GM12878 (cell line): ENCODE results near the gene EDARADD. TPM values are rescaled to one million over a fixed set of nuclear protein-coding genes. Genes with fewer than 3 reads are reported as not detected.

Source experiments
- ATAC-seq: fragments of 200-7000 bp; cut with Tn5 transposase; 3 replicates; pipeline ENCODE4 v1.9.1; 2020; ENCODE audit warnings: mild to moderate bottlenecking, moderate library complexity
- BruUV-seq: library from RNA; stranded (reverse); fragments of 400-500 nt; replicated peaks from 2 replicates; lab custom pipeline; 2021; lab: Mats Ljungman, UMichigan
- CTCF ChIA-PET: fragments of 300-600 bp; sonication (Branson Sonifier 250); formaldehyde crosslinking; extraction: SDS; loops from one replicate; lab custom pipeline; 2021; ENCODE audit warnings: inconsistent platforms; lab: Yijun Ruan, JAX
- POLR2A ChIA-PET: fragments of 350-600 bp; formaldehyde crosslinking; extraction: SDS; loops from one replicate; lab custom pipeline; 2021; ENCODE audit warnings: inconsistent platforms; lab: Charles Lee
- RAD21 ChIA-PET: fragments of 300-600 bp; sonication (Branson Sonifier 250); formaldehyde crosslinking; loops from one replicate; lab custom pipeline; 2023; ENCODE audit warnings: antibody characterized with exemption; ENCODE audit not compliant: unreplicated experiment; lab: Charles Lee
- SMC1A ChIA-PET: fragments of 300-600 bp; sonication (Branson Sonifier 250); formaldehyde crosslinking; loops from one replicate; lab custom pipeline; 2023; ENCODE audit not compliant: unreplicated experiment, uncharacterized antibody; lab: Charles Lee
- DNase-seq: peaks from one replicate; pipeline ENCODE4 v3.0.0-alpha.2; 2011; ENCODE audit warnings: low read depth, low spot score
- FAIRE-seq: peaks from 3 replicates; lab custom pipeline; 2011; peaks lifted over from hg19 to GRCh38; lab: Jason Lieb, UNC
- H2AFZ ChIP-seq: 2 replicates; pipeline ENCODE4 v1.6.0; 2011; ENCODE audit warnings: low read depth, low read length, control low read depth; ENCODE audit not compliant: control insufficient read depth
- H3K27ac ChIP-seq: 2 replicates; pipeline ENCODE4 v1.5.1; 2011; ENCODE audit warnings: control low read depth; ENCODE audit not compliant: control insufficient read depth, insufficient read depth
- H3K27me3 ChIP-seq, 2 experiments: replicated peaks in 1 of 2; 2 replicates each; pipeline versions ENCODE4 v1.6.0 to v1.6.1; 2011; ENCODE audit warnings: low read length in 1 of 2; ENCODE audit not compliant: control insufficient read depth in 2 of 2, insufficient read depth in 2 of 2
- H3K36me3 ChIP-seq, 2 experiments: 2 replicates each; pipeline ENCODE4 v1.5.1; 2011; ENCODE audit warnings: low read length in 1 of 2; ENCODE audit not compliant: control insufficient read depth in 2 of 2, insufficient read depth in 2 of 2
- H3K4me1 ChIP-seq: 2 replicates; pipeline ENCODE4 v1.6.1; 2011; ENCODE audit warnings: mild to moderate bottlenecking, low read length, moderate library complexity, mixed read lengths; ENCODE audit not compliant: control insufficient read depth, insufficient read depth
- H3K4me2 ChIP-seq: 2 replicates; pipeline ENCODE4 v1.6.0; 2011; ENCODE audit warnings: control low read depth; ENCODE audit not compliant: control insufficient read depth, insufficient read depth
- H3K4me3 ChIP-seq: fragments of 200-600 bp; sonication (generic); 2 replicates; pipeline ENCODE4 v1.5.1; 2016
- H3K79me2 ChIP-seq: 2 replicates; pipeline ENCODE4 v1.6.0; 2011; ENCODE audit warnings: low read length; ENCODE audit not compliant: control insufficient read depth, insufficient read depth
- H3K9ac ChIP-seq: 2 replicates; pipeline ENCODE4 v1.8.0; 2011; ENCODE audit warnings: low read length, control low read depth, mixed read lengths; ENCODE audit not compliant: control insufficient read depth, insufficient read depth
- H3K9me3 ChIP-seq: replicated peaks from 3 replicates; pipeline ENCODE4 v1.5.1; 2011; ENCODE audit warnings: mild to moderate bottlenecking, low read length; ENCODE audit not compliant: control insufficient read depth, insufficient read depth
- H4K20me1 ChIP-seq: 2 replicates; pipeline ENCODE4 v1.6.0; 2011; ENCODE audit not compliant: control insufficient read depth, insufficient read depth
- BHLHE40 ChIP-seq, 2 experiments: fragments of 450-650 bp in 1 of 2; IDR thresholded peaks; 2 replicates each; pipeline ENCODE4 v1.6.1; 2011 to 2017; ENCODE audit warnings: low read depth in 2 of 2, borderline replicate concordance in 1 of 2, improper control_type of control experiment in 1 of 2, low read length in 1 of 2, mild to moderate bottlenecking in 1 of 2
- FOXM1 ChIP-seq: IDR thresholded peaks from 2 replicates; pipeline ENCODE4 v1.6.1; 2012; ENCODE audit warnings: low read depth, mild to moderate bottlenecking, inconsistent platforms, low read length, moderate library complexity
- KLF5 ChIP-seq: fragments of 450-650 bp; IDR thresholded peaks from 2 replicates; pipeline ENCODE4 v1.6.1; 2014; ENCODE audit warnings: mild to moderate bottlenecking; ENCODE audit not compliant: partially characterized antibody
- MTA2 ChIP-seq: fragments of 450-650 bp; IDR thresholded peaks from 2 replicates; pipeline ENCODE4 v1.6.1; 2016; ENCODE audit warnings: low read depth, mild to moderate bottlenecking, moderate library complexity
- RAD21 ChIP-seq: IDR thresholded peaks from 2 replicates; pipeline ENCODE4 v1.6.1; 2011; ENCODE audit warnings: mild to moderate bottlenecking, low read depth, low read length, moderate library complexity; ENCODE audit not compliant: insufficient read depth
- RAD51 ChIP-seq: fragments of 450-650 bp; IDR thresholded peaks from 2 replicates; pipeline ENCODE4 v1.6.1; 2016; ENCODE audit warnings: moderate library complexity, mild to moderate bottlenecking, inconsistent platforms
- RELA ChIP-seq: fragments of 450-650 bp; IDR thresholded peaks from 2 replicates; pipeline ENCODE4 v1.8.0; 2014; ENCODE audit warnings: borderline replicate concordance; ENCODE audit not compliant: partially characterized antibody
- SMC3 ChIP-seq: IDR thresholded peaks from 2 replicates; pipeline ENCODE4 v1.6.1; 2011; ENCODE audit warnings: low read length, improper control_type of control experiment, borderline replicate concordance
- ZNF217 ChIP-seq: fragments of 450-650 bp; IDR thresholded peaks from 2 replicates; pipeline ENCODE4 v1.6.1; 2017; ENCODE audit warnings: antibody characterized with exemption, mild to moderate bottlenecking
- WGBS: methylation state at CpG from one replicate; pipeline ENCODE4 v1.1.6; 2016; ENCODE audit warnings: low lambda C conversion rate; ENCODE audit not compliant: insufficient replicate concordance, insufficient coverage; ENCODE audit errors: missing lambda C conversion rate; 5-methylcytosine and 5-hydroxymethylcytosine counted together
- in situ Hi-C: fragments of 300-500 bp; cut with MboI; formaldehyde crosslinking; loops from 9 replicates; pipeline ENCODE4 v1.14.3; 2018; ENCODE audit warnings: mixed read lengths
- intact Hi-C: fragments of 100-400 bp; cut with micrococcal nuclease; formaldehyde crosslinking; loops from one replicate; pipeline ENCODE4 v1.14.2; 2022; ENCODE audit not compliant: unreplicated experiment
- polyA plus RNA-seq, 11 experiments: library from polyadenylated mRNA; depleted of rRNA in 4 of 11; unstranded in 6 of 11; stranded (reverse) in 5 of 11; fragments of >200 nt; fragmentation: Nextera tagmentation in 4 of 11; fragmentation: Illumina TruSeq in 1 of 11; extraction: Ambion mirVana in 4 of 11; extraction: Trizol in 1 of 11; gene quantifications; 1 replicate in 1 of 11; 2 replicates in 10 of 11; pipeline versions ENCODE4 v1.2.1 to v1.2.3, GENCODE V29; 2011 to 2016; ENCODE audit warnings: inconsistent platforms in 2 of 11, missing spikeins in 2 of 11, low read depth in 1 of 11
- total RNA-seq, 4 experiments: library from RNA; depleted of rRNA in 3 of 4; stranded (reverse); fragments of >200 nt in 3 of 4; fragmentation: Illumina TruSeq in 1 of 4; extraction: Trizol in 1 of 4; gene quantifications; 2 replicates each; pipeline versions ENCODE4 v1.2.1 to v1.2.3, GENCODE V29; 2013 to 2021
- TF ChIP-seq, protein P1 (sequence below), 3 experiments: IDR thresholded peaks in 2 of 3; conservative IDR thresholded peaks in 1 of 3; 2 replicates each; pipeline ENCODE4 v1.5.1; 2011; ENCODE audit warnings: low read depth in 3 of 3, low read length in 3 of 3, mild to moderate bottlenecking in 3 of 3, control low read depth in 2 of 3, moderate library complexity in 2 of 3, inconsistent platforms in 1 of 3, mixed read lengths in 1 of 3; ENCODE audit not compliant: control insufficient read depth in 2 of 3, insufficient read depth in 1 of 3; ENCODE audit errors: extremely low read depth in 1 of 3

EDARADD gene
- total and polyA plus RNA-seq, 10 of the 15 experiments (the other 5 are each of a cell fraction or from before 2014, with no cell fraction given): 0.58 to 6.1 (median 4.7) TPM

DNA sequence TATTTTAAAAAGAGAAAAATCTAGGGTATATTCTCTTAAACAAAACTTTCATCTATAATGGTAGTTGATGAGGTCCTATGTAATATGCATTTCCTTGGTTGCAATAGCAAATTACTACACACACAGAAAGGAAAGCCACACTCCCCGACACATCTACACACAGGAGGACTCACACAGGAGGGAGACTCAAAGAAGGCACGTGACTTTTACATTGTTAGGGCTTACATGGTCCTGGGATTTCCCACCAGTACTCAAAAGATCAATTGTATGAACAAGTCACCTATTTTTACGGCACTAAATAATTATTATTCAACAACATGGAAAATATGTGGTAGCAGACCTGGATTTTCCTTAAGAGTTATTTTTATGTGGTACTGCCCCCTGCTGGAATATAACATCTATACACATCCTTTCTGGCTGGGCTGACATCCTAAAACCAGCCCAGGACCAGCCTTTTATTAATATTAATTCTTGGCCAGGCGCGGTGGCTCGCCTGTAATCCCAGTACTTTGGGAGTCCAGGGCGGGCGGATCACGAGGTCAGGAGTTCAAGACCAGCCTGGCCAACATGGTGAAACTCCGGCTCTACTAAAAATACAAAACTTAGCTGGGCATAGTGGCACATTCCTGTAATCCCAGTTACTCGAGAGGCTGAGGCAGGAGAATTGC is 95.8 kb downstream of the EDARADD start:
- FAIRE-seq: peak; percentile 78

More for the DNA sequence above, 95.8 kb downstream of the EDARADD start:
- Histone ChIP-seq H3K4me1 (no peaks in the 10 kb centered on the region), H3K27me3 (0 out of 4 replicates have a peak, but pooled peaks cover 0 to 3% of the 10 kb centered on the region in 2 experiments), H3K27ac (no peak overlapping the region), H4K20me1 (no peaks in the 10 kb centered on the region), H3K36me3 (no peaks in the 10 kb centered on the region), H3K4me3 (no peak overlapping the region), H2AFZ (no peak overlapping the region), H3K9me3 (no peaks in the 10 kb centered on the region), H3K79me2 (no peaks in the 10 kb centered on the region), H3K9ac (no peak overlapping the region), H3K4me2 (no peak overlapping the region)
- peak; percentile 72; the same call in 1 of the 2 replicates for TF ChIP-seq SMC3
- peak; percentile 75 for TF ChIP-seq RAD51
- TF ChIP-seq RELA: no peak
- peak; percentile 66 for TF ChIP-seq BHLHE40 (IDR thresholded peaks at IDR 0.05; ENCODE audit: borderline replicate concordance in 1 of 2, low read depth in 2 of 2, low read length in 1 of 2)
- TF ChIP-seq RAD21: peak; percentile 72
- TF ChIP-seq, protein P1, sequence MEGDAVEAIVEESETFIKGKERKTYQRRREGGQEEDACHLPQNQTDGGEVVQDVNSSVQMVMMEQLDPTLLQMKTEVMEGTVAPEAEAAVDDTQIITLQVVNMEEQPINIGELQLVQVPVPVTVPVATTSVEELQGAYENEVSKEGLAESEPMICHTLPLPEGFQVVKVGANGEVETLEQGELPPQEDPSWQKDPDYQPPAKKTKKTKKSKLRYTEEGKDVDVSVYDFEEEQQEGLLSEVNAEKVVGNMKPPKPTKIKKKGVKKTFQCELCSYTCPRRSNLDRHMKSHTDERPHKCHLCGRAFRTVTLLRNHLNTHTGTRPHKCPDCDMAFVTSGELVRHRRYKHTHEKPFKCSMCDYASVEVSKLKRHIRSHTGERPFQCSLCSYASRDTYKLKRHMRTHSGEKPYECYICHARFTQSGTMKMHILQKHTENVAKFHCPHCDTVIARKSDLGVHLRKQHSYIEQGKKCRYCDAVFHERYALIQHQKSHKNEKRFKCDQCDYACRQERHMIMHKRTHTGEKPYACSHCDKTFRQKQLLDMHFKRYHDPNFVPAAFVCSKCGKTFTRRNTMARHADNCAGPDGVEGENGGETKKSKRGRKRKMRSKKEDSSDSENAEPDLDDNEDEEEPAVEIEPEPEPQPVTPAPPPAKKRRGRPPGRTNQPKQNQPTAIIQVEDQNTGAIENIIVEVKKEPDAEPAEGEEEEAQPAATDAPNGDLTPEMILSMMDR (IDR thresholded peaks at IDR 0.05 in 2 of 3, conservative IDR thresholded peaks at IDR 0.05 in 1 of 3; ENCODE audit: control insufficient read depth in 2 of 3, extremely low read depth in 1 of 3, insufficient read depth in 1 of 3, low read depth in 3 of 3, low read length in 3 of 3): peak in 2 of 3 experiments; percentile 46 to 55; a peak in 3 of 6 replicates
- no peak for TF ChIP-seq KLF5
- TF ChIP-seq ZNF217: no peak
- TF ChIP-seq FOXM1: 0 out of 2 replicates have a peak, but pooled peaks have one; percentile 14
- TF ChIP-seq MTA2: no peak
- ATAC-seq (peak; percentile 87), DNase-seq (peak; percentile 19)
- 17% methylated on average over 11 of the region's 11 CpGs for WGBS
- ChIA-PET SMC1A (interaction anchor here (0.7 to 4.9 kb wide), 10 partner anchors 8 to 385 kb away, joined by 3 to 30 read pairs (median 4); no protein-coding TSS in a partner anchor), RAD21 (interaction anchor here (0.8 to 2.7 kb wide), 9 partner anchors 63 to 384 kb away, joined by 3 to 13 read pairs (median 3); no protein-coding TSS in a partner anchor), POLR2A (no interaction called here), CTCF (interaction anchor here (0.6 to 2.5 kb wide), 18 partner anchors 11 to 387 kb away, joined by 3 to 16 read pairs (median 3); no protein-coding TSS in a partner anchor)
- intact Hi-C loops: loop anchor here (1.0 to 10.0 kb wide), 3 partner anchors 265 to 387 kb away; no protein-coding TSS in a partner anchor
- no TSS peak for BruUV-seq
- in situ Hi-C loops: loop anchor here (5.0 kb wide), 1 partner anchor 378 kb away; no protein-coding TSS in a partner anchor
